ENCODE data around the gene ADAMTSL2. TPM values are rescaled to one million over a fixed set of nuclear protein-coding genes. Genes with fewer than 3 reads are reported as not detected.

The ADAMTSL2 gene
- polyA plus RNA-seq, 1 of the 3 experiments (the other 2 are of a cell fraction), result 0.21 TPM

GRCh38 chr9:133584167-133584558 is 49.7 kb downstream of the ADAMTSL2 start (continued):
- TF ChIP-seq IRF3 (IDR thresholded peaks at IDR 0.05; ENCODE audit: low read depth, low read length) (no peak), RFX5 (IDR thresholded peaks at IDR 0.05; ENCODE audit: low read length) (no peak), SMC3 (IDR thresholded peaks at IDR 0.05; ENCODE audit: low read depth, low read length) (no peak)

- ChIA-PET CTCF (interaction anchor here (0.9 to 9.1 kb wide), 13 partner anchors 12 to 158 kb away, joined by 3 to 102 read pairs (median 5); partner anchors contain the start of genes ADAMTSL2, DBH and FAM163B), POLR2A (interaction anchor here (0.8 to 5.1 kb wide), 11 partner anchors 12 to 115 kb away, joined by 3 to 94 read pairs (median 3); partner anchors contain the start of genes ADAMTSL2 and DBH)
- no peaks in the 10 kb centered on the region for H3K36me3 ChIP-seq (replicated peaks in 1 of 2; ENCODE audit: control insufficient read depth in 1 of 2, insufficient read depth in 2 of 2, low read length in 1 of 2)
- H3K27me3 ChIP-seq (ENCODE audit: insufficient read depth), result peaks cover 19% of the 10 kb centered on the region
- no peak for TF ChIP-seq FOXM1 (IDR thresholded peaks at IDR 0.05; ENCODE audit: low read depth)
- peak; percentile 31; the same call in 1 of the 2 replicates for TF ChIP-seq RCOR1 (IDR thresholded peaks at IDR 0.05; ENCODE audit: low read length)
- TF ChIP-seq FOXJ3 (CRISPR knock-in tag; IDR thresholded peaks at IDR 0.05), result peak; percentile 47; the same call in 1 of the 2 replicates
- TF ChIP-seq MXI1 (IDR thresholded peaks at IDR 0.05; ENCODE audit: low read depth, low read length), result peak; percentile 20; the same call in 1 of the 2 replicates
- no peak overlapping the region for H3K4me2 ChIP-seq
- no peaks in the 10 kb centered on the region for H3K79me2 ChIP-seq (ENCODE audit: insufficient read depth)
- H3K4me1 ChIP-seq (ENCODE audit: control insufficient read depth in 1 of 2, insufficient read depth in 2 of 2, low read depth in 1 of 2, low read length in 1 of 2), result peaks cover 0 to 80% of the 10 kb centered on the region in 2 experiments; a peak in 3 of 4 replicates
- H3K27ac ChIP-seq (ENCODE audit: low read depth in 2 of 2, low read length in 1 of 2), result peak overlapping the region in 1 of 2 experiments; percentile 100; a peak in 2 of 4 replicates
- no peaks in the 10 kb centered on the region for H3K9me2 ChIP-seq
- H3F3A ChIP-seq (replicated peaks; ENCODE audit: insufficient read depth), result no peaks in the 10 kb centered on the region
- no peak overlapping the region for H3K9ac ChIP-seq
- DNase-seq, result peak; percentile 68
- peak overlapping the region in 1 of 2 experiments; percentile 24; a peak in 1 of 4 replicates for H3K4me3 ChIP-seq (ENCODE audit: low read depth in 2 of 2, low read length in 1 of 2)
- no peaks in the 10 kb centered on the region for H4K20me1 ChIP-seq (ENCODE audit: insufficient read depth)
- H3K9me3 ChIP-seq, result no peaks in the 10 kb centered on the region
- 41% methylated on average over 26 of the region's 28 CpGs for WGBS (ENCODE audit: low lambda C conversion rate)
- H2AFZ ChIP-seq (ENCODE audit: low read depth), result no peak overlapping the region
Measured at GRCh38 chr9:133584559-133585476, 50.3 kb downstream of the ADAMTSL2 start.

GRCh38 chr9:133585481-133586351 is 51.2 kb downstream of the ADAMTSL2 start:
- H3K9me2 ChIP-seq, result no peaks in the 10 kb centered on the region
- ChIA-PET POLR2A (interaction anchor here (0.7 to 5.1 kb wide), 16 partner anchors 13 to 80 kb away, joined by 3 to 94 read pairs (median 3); partner anchors contain the start of genes ADAMTSL2 and DBH), CTCF (interaction anchor here (0.5 to 9.1 kb wide), 13 partner anchors 11 to 479 kb away, joined by 3 to 102 read pairs (median 5); partner anchors contain the start of genes ADAMTSL2, DBH and FAM163B)
- H3K4me1 ChIP-seq (ENCODE audit: control insufficient read depth in 1 of 2, insufficient read depth in 2 of 2, low read depth in 1 of 2, low read length in 1 of 2), result peaks cover 0 to 76% of the 10 kb centered on the region in 2 experiments; a peak in 3 of 4 replicates
- no peak overlapping the region for H3K4me2 ChIP-seq
- no peaks in the 10 kb centered on the region for H3K79me2 ChIP-seq (ENCODE audit: insufficient read depth)
- H4K20me1 ChIP-seq (ENCODE audit: insufficient read depth), result no peaks in the 10 kb centered on the region
- no peaks in the 10 kb centered on the region for H3K9me3 ChIP-seq
- no peak overlapping the region for H2AFZ ChIP-seq (ENCODE audit: low read depth)
- peak; percentile 93 for DNase-seq
- H3K36me3 ChIP-seq (replicated peaks in 1 of 2; ENCODE audit: control insufficient read depth in 1 of 2, insufficient read depth in 2 of 2, low read length in 1 of 2), result no peaks in the 10 kb centered on the region
- H3K27ac ChIP-seq (ENCODE audit: low read depth in 2 of 2, low read length in 1 of 2), result peak overlapping the region in 1 of 2 experiments; percentile 100; a peak in 3 of 4 replicates
- H3F3A ChIP-seq (replicated peaks; ENCODE audit: insufficient read depth), result no peaks in the 10 kb centered on the region
- peaks cover 19% of the 10 kb centered on the region for H3K27me3 ChIP-seq (ENCODE audit: insufficient read depth)
- 23% methylated on average over 27 of the region's 43 CpGs for WGBS (ENCODE audit: low lambda C conversion rate)
- peak overlapping the region in 1 of 2 experiments; percentile 26; a peak in 1 of 4 replicates for H3K4me3 ChIP-seq (ENCODE audit: low read depth in 2 of 2, low read length in 1 of 2)
- H3K9ac ChIP-seq, result no peak overlapping the region
- TF ChIP-seq MXI1 (IDR thresholded peaks at IDR 0.05; ENCODE audit: low read depth, low read length) (peak; percentile 61; the same call in 1 of the 2 replicates), PBX3 (IDR thresholded peaks at IDR 0.05) (no peak), SIN3A (IDR thresholded peaks at IDR 0.05; ENCODE audit: borderline replicate concordance, low read depth, low read length) (no peak), USF2 (IDR thresholded peaks at IDR 0.05; ENCODE audit: borderline replicate concordance, low read depth, low read length) (no peak), ELF1 (IDR thresholded peaks at IDR 0.05) (no peak), REST (IDR thresholded peaks at IDR 0.05; ENCODE audit: low read depth, low read length) (no peak), RXRA (IDR thresholded peaks at IDR 0.05; ENCODE audit: borderline replicate concordance, low read depth) (no peak)

Data from SK-N-SH (cell line).